PC-3 (cell line): ENCODE data around the gene TMUB1. TPM values are rescaled to one million over a fixed set of nuclear protein-coding genes. Genes with fewer than 3 reads are reported as not detected.

Experiments
- ATAC-seq: fragments of 200-7000 bp; cut with Tn5 transposase; 2 replicates; pipeline ENCODE4 v1.9.1; 2020; ENCODE audit warnings: mild to moderate bottlenecking, moderate library complexity
- BruUV-seq: library from RNA; stranded (reverse); fragments of 400-500 nt; replicated peaks from 2 replicates; lab custom pipeline; 2021; lab: Mats Ljungman, UMichigan
- CTCF ChIA-PET: fragments of 300-600 bp; sonication (Branson Sonifier 250); formaldehyde crosslinking; loops from one replicate; lab custom pipeline; 2022; ENCODE audit warnings: antibody characterized with exemption; lab: Charles Lee
- POLR2A ChIA-PET: fragments of 300-600 bp; sonication (Branson Sonifier 250); formaldehyde crosslinking; loops from one replicate; lab custom pipeline; 2022; ENCODE audit warnings: antibody characterized with exemption; ENCODE audit not compliant: unreplicated experiment; lab: Charles Lee
- DNase-seq: peaks from one replicate; pipeline ENCODE4 v3.0.0-alpha.2; 2015
- H2AFZ ChIP-seq: fragments of 300-600 bp; sonication (generic); 2 replicates; pipeline ENCODE4 v1.6.0; 2016; ENCODE audit warnings: antibody characterized with exemption, low read length
- H3F3A ChIP-seq: fragments of 300-600 bp; sonication (generic); one replicate; pipeline ENCODE4 v1.6.0; 2017; ENCODE audit warnings: antibody characterized with exemption, low read length, control low read depth, mild to moderate bottlenecking; ENCODE audit not compliant: unreplicated experiment
- H3K27ac ChIP-seq: fragments of 300-600 bp; sonication (generic); 2 replicates; pipeline ENCODE4 v1.5.1; 2016; ENCODE audit warnings: mild to moderate bottlenecking, low read length
- H3K27me3 ChIP-seq: fragments of 300-600 bp; sonication (generic); 2 replicates; pipeline ENCODE4 v1.6.1; 2016; ENCODE audit warnings: low read length, mixed read lengths
- H3K36me3 ChIP-seq: fragments of 300-600 bp; sonication (generic); 2 replicates; pipeline ENCODE4 v1.6.1; 2016; ENCODE audit warnings: low read depth, mixed run types, low read length, mixed read lengths
- H3K4me1 ChIP-seq: fragments of 300-600 bp; sonication (generic); 2 replicates; pipeline ENCODE4 v1.5.1; 2016; ENCODE audit warnings: low read length; ENCODE audit not compliant: insufficient read depth
- H3K4me2 ChIP-seq: fragments of 300-600 bp; sonication (generic); 2 replicates; pipeline ENCODE4 v1.6.0; 2016; ENCODE audit warnings: low read length
- H3K4me3 ChIP-seq: fragments of 300-600 bp; sonication (generic); 2 replicates; pipeline ENCODE4 v1.5.1; 2016; ENCODE audit warnings: mild to moderate bottlenecking, low read length, mixed read lengths
- H3K79me2 ChIP-seq: fragments of 300-600 bp; sonication (generic); 2 replicates; pipeline ENCODE4 v1.6.1; 2017; ENCODE audit warnings: low read length, mixed read lengths
- H3K9ac ChIP-seq: fragments of 300-600 bp; sonication (generic); 2 replicates; pipeline ENCODE4 v1.6.0; 2016; ENCODE audit warnings: mild to moderate bottlenecking, low read length
- H3K9me2 ChIP-seq: fragments of 300-600 bp; sonication (generic); replicated peaks from 2 replicates; pipeline ENCODE4 v1.6.1; 2016; ENCODE audit warnings: mixed run types, low read length, mixed read lengths
- H3K9me3 ChIP-seq: fragments of 300-600 bp; sonication (generic); 2 replicates; pipeline ENCODE4 v1.6.1; 2016; ENCODE audit warnings: low read length, mixed read lengths
- H4K20me1 ChIP-seq: fragments of 300-600 bp; sonication (generic); 2 replicates; pipeline ENCODE4 v1.6.1; 2016; ENCODE audit warnings: low read length, mixed read lengths
- CTCF ChIP-seq: fragments of 300-600 bp; sonication (generic); conservative IDR thresholded peaks from 2 replicates; pipeline ENCODE4 v1.5.1; 2017; ENCODE audit warnings: antibody characterized with exemption, low read depth, mild to moderate bottlenecking, low read length
- EZH2 ChIP-seq: fragments of 300-600 bp; sonication (generic); IDR thresholded peaks from one replicate; pipeline ENCODE4 v1.6.1; 2017; ENCODE audit warnings: antibody characterized with exemption, mild to moderate bottlenecking, low read length; ENCODE audit not compliant: unreplicated experiment
- EZH2phosphoT487 ChIP-seq: fragments of 300-600 bp; sonication (generic); IDR thresholded peaks from 2 replicates; pipeline ENCODE4 v1.6.1; 2018; ENCODE audit warnings: mild to moderate bottlenecking, antibody characterized with exemption, low read length, borderline replicate concordance
- intact Hi-C: fragments of 100-400 bp; cut with micrococcal nuclease; formaldehyde crosslinking; loops from 2 replicates; pipeline ENCODE4 v1.9.0; 2023
- total RNA-seq: library from RNA; depleted of rRNA; stranded (reverse); fragments of >200 nt; gene quantifications from 2 replicates; pipeline ENCODE4 v1.2.3, GENCODE V29; 2014

Gene TMUB1
- total RNA-seq, 1 experiment from 2014 or later = 52.1 TPM

GRCh38 chr7:151046603-151047573 lies 36.4 kb downstream of the TMUB1 start:
- Histone ChIP-seq H4K20me1 (no peaks in the 10 kb centered on the region), H2AFZ (no peak overlapping the region), H3F3A (no peaks in the 10 kb centered on the region), H3K36me3 (no peaks in the 10 kb centered on the region), H3K4me2 (peak overlapping the region; percentile 57), H3K9ac (no peak overlapping the region), H3K27me3 (no peaks in the 10 kb centered on the region), H3K9me3 (no peaks in the 10 kb centered on the region), H3K9me2 (no peaks in the 10 kb centered on the region), H3K4me1 (peaks cover 12% of the 10 kb centered on the region), H3K4me3 (no peak overlapping the region), H3K27ac (no peak overlapping the region), H3K79me2 (no peaks in the 10 kb centered on the region)
- intact Hi-C loops = no loop called here
- ChIA-PET CTCF (no interaction called here), POLR2A (no interaction called here)
- TF ChIP-seq EZH2 (no peak), EZH2phosphoT487 (no peak), CTCF (no peak)
- no TSS peak for BruUV-seq
- DNase-seq (peak; percentile 73), ATAC-seq (peak; percentile 61)

GRCh38 chr7:151045967-151046366 lies 37.3 kb downstream of the TMUB1 start:
- Histone ChIP-seq H3K9me2 (no peaks in the 10 kb centered on the region), H3K27me3 (no peaks in the 10 kb centered on the region), H3K36me3 (no peaks in the 10 kb centered on the region), H3K4me3 (no peak overlapping the region), H3K27ac (no peak overlapping the region), H3K4me1 (peaks cover 12% of the 10 kb centered on the region), H3F3A (no peaks in the 10 kb centered on the region), H3K9ac (no peak overlapping the region), H4K20me1 (no peaks in the 10 kb centered on the region), H3K79me2 (no peaks in the 10 kb centered on the region), H2AFZ (no peak overlapping the region), H3K4me2 (no peak overlapping the region), H3K9me3 (no peaks in the 10 kb centered on the region)
- no peak for ATAC-seq
- CTCF ChIA-PET = no interaction called here
- no peak for DNase-seq
- BruUV-seq = TSS peak; percentile 5
- POLR2A ChIA-PET = no interaction called here
- intact Hi-C loops = no loop called here
- TF ChIP-seq EZH2 = no peak
- no peak for TF ChIP-seq CTCF
- no peak for TF ChIP-seq EZH2phosphoT487

GRCh38 chr7:151045262-151045661 lies 38.0 kb downstream of the TMUB1 start:
- Histone ChIP-seq H3K9ac (no peak overlapping the region), H3K9me2 (no peaks in the 10 kb centered on the region), H3K9me3 (no peaks in the 10 kb centered on the region), H4K20me1 (no peaks in the 10 kb centered on the region), H3K27ac (no peak overlapping the region), H3K4me3 (no peak overlapping the region), H2AFZ (no peak overlapping the region), H3K79me2 (no peaks in the 10 kb centered on the region), H3K4me1 (peaks cover 12% of the 10 kb centered on the region), H3K27me3 (no peaks in the 10 kb centered on the region), H3F3A (no peaks in the 10 kb centered on the region), H3K4me2 (no peak overlapping the region), H3K36me3 (no peaks in the 10 kb centered on the region)
- no peak for DNase-seq
- intact Hi-C loops = no loop called here
- ATAC-seq = no peak
- BruUV-seq = no TSS peak
- TF ChIP-seq EZH2phosphoT487 (no peak), EZH2 (no peak), CTCF (no peak)
- ChIA-PET POLR2A (no interaction called here), CTCF (no interaction called here)
